Thyroid gland (tissue), 4 donors: Measurements from ENCODE around the gene LOXHD1. TPM values are rescaled to one million over a fixed set of nuclear protein-coding genes. Genes with fewer than 3 reads are reported as not detected.

Experiments used
- DNase-seq, 2 donors: peaks; one replicate each; pipeline ENCODE4 v3.0.0-alpha.2; 2019
- H3K27ac ChIP-seq, 3 donors: fragments of 200-600 bp; sonication (generic); 1 replicate in 2 of 3; 2 replicates in 1 of 3; pipeline ENCODE4 v1.5.1; 2016 to 2019; ENCODE audit warnings: mild to moderate bottlenecking in 1 of 3, moderate library complexity in 1 of 3
- H3K27me3 ChIP-seq: fragments of 200-600 bp; sonication (generic); one replicate; pipeline ENCODE4 v1.5.1; 2019
- H3K36me3 ChIP-seq, 2 donors: fragments of 200-600 bp; sonication (generic); one replicate each; pipeline ENCODE4 v1.5.1; 2016 to 2019
- H3K4me1 ChIP-seq, 2 donors: fragments of 200-600 bp; sonication (generic); one replicate each; pipeline ENCODE4 v1.5.1; 2017 to 2019
- H3K4me3 ChIP-seq, 3 donors: fragments of 200-600 bp; sonication (generic); replicated peaks in 1 of 3; 1 replicate in 2 of 3; 2 replicates in 1 of 3; pipeline ENCODE4 v1.5.1; 2016; ENCODE audit warnings: mild to moderate bottlenecking in 1 of 3
- H3K9me3 ChIP-seq: fragments of 200-600 bp; sonication (generic); one replicate; pipeline ENCODE4 v1.5.1; 2017
- POLR2A ChIP-seq, 2 donors: fragments of 450-650 bp; IDR thresholded peaks; one replicate each; pipeline ENCODE4 v1.6.1; 2017; ENCODE audit warnings: antibody characterized with exemption in 2 of 2, mild to moderate bottlenecking in 2 of 2, moderate library complexity in 1 of 2
- WGBS, 2 donors: methylation state at CpG; one replicate each; pipeline ENCODE4 v1.1.5; 2017; 5-methylcytosine and 5-hydroxymethylcytosine counted together
- intact Hi-C: fragments of 100-400 bp; cut with DNase I; formaldehyde crosslinking; loops from one replicate; pipeline ENCODE4 v1.15.1; 2023
- total RNA-seq, 4 donors: library from RNA; depleted of rRNA; stranded (reverse); fragments of >200 nt; gene quantifications; one replicate each; pipeline ENCODE4 v1.2.3, GENCODE V29; 2016
- TF ChIP-seq, protein P1 (sequence below), 6 experiments: fragments of 200-600 bp in 3 of 6; fragments of 450-650 bp in 3 of 6; sonication (generic) in 3 of 6; IDR thresholded peaks; one replicate each; pipeline ENCODE4 v1.5.1; 2016 to 2019; ENCODE audit warnings: antibody characterized with exemption in 6 of 6, mild to moderate bottlenecking in 2 of 6, inconsistent platforms in 1 of 6, moderate library complexity in 1 of 6

LOXHD1 gene
- total RNA-seq, 4 donors from 2014 or later: 0.11 to 0.83 (median 0.32) TPM

DNA sequence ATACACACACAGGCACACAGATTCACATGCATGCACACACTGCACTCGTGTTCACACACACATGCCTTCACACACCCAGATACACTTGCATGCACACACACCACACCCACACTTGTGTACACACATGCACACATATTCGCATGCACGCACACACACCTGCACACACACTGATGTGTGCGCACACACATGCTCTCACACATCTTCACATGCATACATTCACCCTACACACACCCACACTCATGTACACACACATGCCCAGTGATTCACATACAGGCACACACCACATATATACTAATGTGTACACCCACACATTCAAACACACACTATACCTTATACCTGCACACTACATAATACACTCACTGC lies 181.6 kb downstream of the LOXHD1 start:
- Histone ChIP-seq H3K9me3 (no peaks in the 10 kb centered on the region), H3K27ac (no peak overlapping the region), H3K36me3 (no peaks in the 10 kb centered on the region), H3K4me1 (no peaks in the 10 kb centered on the region), H3K27me3 (no peaks in the 10 kb centered on the region), H3K4me3 (no peak overlapping the region)
- 91 to 99% methylated on average over 4 of the region's 4 CpGs for WGBS, 2 donors
- no peak for DNase-seq
- no peak for TF ChIP-seq POLR2A (IDR thresholded peaks at IDR 0.05)
- TF ChIP-seq, protein P1, sequence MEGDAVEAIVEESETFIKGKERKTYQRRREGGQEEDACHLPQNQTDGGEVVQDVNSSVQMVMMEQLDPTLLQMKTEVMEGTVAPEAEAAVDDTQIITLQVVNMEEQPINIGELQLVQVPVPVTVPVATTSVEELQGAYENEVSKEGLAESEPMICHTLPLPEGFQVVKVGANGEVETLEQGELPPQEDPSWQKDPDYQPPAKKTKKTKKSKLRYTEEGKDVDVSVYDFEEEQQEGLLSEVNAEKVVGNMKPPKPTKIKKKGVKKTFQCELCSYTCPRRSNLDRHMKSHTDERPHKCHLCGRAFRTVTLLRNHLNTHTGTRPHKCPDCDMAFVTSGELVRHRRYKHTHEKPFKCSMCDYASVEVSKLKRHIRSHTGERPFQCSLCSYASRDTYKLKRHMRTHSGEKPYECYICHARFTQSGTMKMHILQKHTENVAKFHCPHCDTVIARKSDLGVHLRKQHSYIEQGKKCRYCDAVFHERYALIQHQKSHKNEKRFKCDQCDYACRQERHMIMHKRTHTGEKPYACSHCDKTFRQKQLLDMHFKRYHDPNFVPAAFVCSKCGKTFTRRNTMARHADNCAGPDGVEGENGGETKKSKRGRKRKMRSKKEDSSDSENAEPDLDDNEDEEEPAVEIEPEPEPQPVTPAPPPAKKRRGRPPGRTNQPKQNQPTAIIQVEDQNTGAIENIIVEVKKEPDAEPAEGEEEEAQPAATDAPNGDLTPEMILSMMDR (IDR thresholded peaks at IDR 0.05): no peak
- intact Hi-C loops: loop anchor here (5.0 kb wide), 1 partner anchor 38 kb away; no protein-coding TSS in a partner anchor

- TF ChIP-seq, protein P1 (IDR thresholded peaks at IDR 0.05): no peak
- no peak for TF ChIP-seq POLR2A (IDR thresholded peaks at IDR 0.05)
- H3K4me1 ChIP-seq: no peaks in the 10 kb centered on the region
- WGBS, 2 donors: 63 to 69% methylated on average over 10 to 12 of the region's 14 CpGs
- intact Hi-C loops: loop anchor here (5.0 kb wide), 1 partner anchor 37 kb away; no protein-coding TSS in a partner anchor
- no peaks in the 10 kb centered on the region for H3K9me3 ChIP-seq
- H3K36me3 ChIP-seq: no peaks in the 10 kb centered on the region
- DNase-seq: peak; percentile 37 to 51
- no peaks in the 10 kb centered on the region for H3K27me3 ChIP-seq
- no peak overlapping the region for H3K4me3 ChIP-seq
- no peak overlapping the region for H3K27ac ChIP-seq
Measured at GRCh38 chr18:46474487-46475389, 182.3 kb downstream of the LOXHD1 start.

DNA sequence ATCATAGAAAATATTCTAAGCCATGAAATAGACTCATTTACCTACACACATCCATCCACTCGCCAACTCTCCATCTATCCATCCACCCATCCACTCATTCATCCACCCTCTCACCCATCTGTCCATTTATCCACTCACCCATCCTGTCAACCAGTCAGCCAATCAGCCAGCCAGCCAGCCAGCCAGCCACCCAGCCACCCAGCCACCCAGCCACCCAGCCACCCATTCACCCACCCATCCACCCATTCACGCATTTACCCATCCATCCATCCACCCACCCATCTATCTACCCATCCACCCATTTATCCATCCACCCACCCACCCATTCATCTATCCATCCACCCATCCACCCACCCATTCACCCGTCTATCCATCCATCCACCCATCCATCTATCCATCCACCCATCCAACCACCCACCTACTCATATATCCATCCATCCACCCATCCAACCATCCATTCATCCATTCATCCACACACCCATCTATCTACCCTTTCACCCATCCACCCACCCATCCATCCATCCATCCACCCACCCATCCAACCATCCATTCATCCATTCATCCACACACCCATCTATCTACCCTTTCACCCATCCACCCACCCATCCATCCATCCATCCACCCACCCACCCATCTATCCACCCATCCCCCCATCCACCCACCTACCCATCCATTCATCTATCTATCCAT lies 185.1 kb downstream of the LOXHD1 start:
- 95 to 96% methylated on average over 3 of the region's 3 CpGs for WGBS, 2 donors
- intact Hi-C loops: no loop called here
- Histone ChIP-seq H3K4me1 (no peaks in the 10 kb centered on the region), H3K9me3 (no peaks in the 10 kb centered on the region), H3K4me3 (no peak overlapping the region), H3K27me3 (no peaks in the 10 kb centered on the region), H3K36me3 (no peaks in the 10 kb centered on the region), H3K27ac (no peak overlapping the region)
- TF ChIP-seq, protein P1 (IDR thresholded peaks at IDR 0.05): no peak
- TF ChIP-seq POLR2A (IDR thresholded peaks at IDR 0.05): no peak
- no peak for DNase-seq

DNA sequence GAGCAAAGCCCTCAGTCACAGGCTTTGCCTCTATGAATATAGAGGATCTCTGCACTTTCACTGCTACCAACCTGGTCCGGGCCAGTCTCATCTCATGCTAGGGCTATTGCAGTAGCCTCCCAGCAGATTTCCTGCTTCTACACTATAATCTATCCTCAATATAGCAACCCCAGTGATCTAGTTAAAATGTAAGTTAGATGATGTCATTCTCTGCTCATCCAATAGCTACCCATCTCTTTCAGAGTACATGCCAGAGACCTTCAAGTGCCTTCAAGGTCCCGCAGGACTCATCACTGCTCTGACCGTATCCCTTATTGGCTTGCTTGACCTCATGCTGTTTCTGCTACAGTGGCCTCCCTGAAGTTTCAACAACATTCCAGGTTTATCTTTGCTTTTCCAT lies 186.3 kb downstream of the LOXHD1 start:
- intact Hi-C loops: no loop called here

More for the DNA sequence above, 186.3 kb downstream of the LOXHD1 start:
- DNase-seq: no peak
- Histone ChIP-seq H3K4me1 (no peaks in the 10 kb centered on the region), H3K27ac (no peak overlapping the region), H3K4me3 (no peak overlapping the region), H3K36me3 (no peaks in the 10 kb centered on the region), H3K27me3 (no peaks in the 10 kb centered on the region), H3K9me3 (no peaks in the 10 kb centered on the region)
- 89 to 97% methylated on average over 3 of the region's 3 CpGs for WGBS, 2 donors
- TF ChIP-seq, protein P1 (IDR thresholded peaks at IDR 0.05): no peak
- TF ChIP-seq POLR2A (IDR thresholded peaks at IDR 0.05): no peak
